K562 (cell line): ENCODE results near the gene CLIP1. TPM values are rescaled to one million over a fixed set of nuclear protein-coding genes. Genes with fewer than 3 reads are reported as not detected.
A peak's percentile ranks its signal among the peaks of the same experiment; 100 is the strongest.

Experiments used
- BRD4 ChIP-seq: fragments of 200-600 bp; sonication (generic); IDR thresholded peaks from 2 replicates; pipeline ENCODE4 v1.6.1; 2017; ENCODE audit warnings: inconsistent platforms
- C11orf30 ChIP-seq: fragments of 450-650 bp; IDR thresholded peaks from 2 replicates; pipeline ENCODE4 v1.6.1; 2016; ENCODE audit warnings: low read depth, mild to moderate bottlenecking
- FOXP4 ChIP-seq: sonication (generic); formaldehyde crosslinking; IDR thresholded peaks from 2 replicates; pipeline ENCODE4 v1.8.0; 2022; ENCODE audit warnings: mild to moderate bottlenecking, missing genetic modification reagents, borderline replicate concordance
- HDAC2 ChIP-seq: fragments of 450-650 bp; IDR thresholded peaks from 2 replicates; pipeline ENCODE4 v1.6.1; 2016; ENCODE audit warnings: mild to moderate bottlenecking
- HES1 ChIP-seq: fragments of 450-650 bp; IDR thresholded peaks from 2 replicates; pipeline ENCODE4 v1.6.1; 2016; ENCODE audit warnings: low read depth, mild to moderate bottlenecking, moderate library complexity
- HMG20B ChIP-seq: fragments of 250-450 bp; sonication (Bioruptor Pico); IDR thresholded peaks from 2 replicates; pipeline ENCODE4 v1.5.0; 2021; ENCODE audit warnings: mild to moderate bottlenecking
- IRF9 ChIP-seq: fragments of 450-650 bp; IDR thresholded peaks from 2 replicates; pipeline ENCODE4 v1.6.1; 2016; ENCODE audit warnings: missing biosample characterization, missing genetic modification characterization
- KDM4B ChIP-seq, 2 experiments: fragments of 450-650 bp in 1 of 2; sonication (generic) in 1 of 2; IDR thresholded peaks; 2 replicates each; pipeline ENCODE4 v1.6.1; 2016 to 2017; ENCODE audit warnings: borderline replicate concordance in 2 of 2, antibody characterized with exemption in 1 of 2, low read depth in 1 of 2, mild to moderate bottlenecking in 1 of 2
- MAZ ChIP-seq, 2 experiments: fragments of 450-650 bp in 1 of 2; sonication (generic) in 1 of 2; formaldehyde crosslinking; IDR thresholded peaks in 1 of 2; conservative IDR thresholded peaks in 1 of 2; 2 replicates each; pipeline versions ENCODE4 v1.4.0 to v1.5.0; 2020; ENCODE audit warnings: mild to moderate bottlenecking in 1 of 2, missing genetic modification reagents in 1 of 2
- MTA1 ChIP-seq: fragments of 450-650 bp; IDR thresholded peaks from 2 replicates; pipeline ENCODE4 v1.6.1; 2017; ENCODE audit warnings: borderline replicate concordance
- MTF1 ChIP-seq: fragments of 250-450 bp; sonication (Bioruptor Pico); IDR thresholded peaks from 2 replicates; pipeline ENCODE4 v1.9.0; 2021; ENCODE audit warnings: moderate library complexity, mild to moderate bottlenecking, inconsistent platforms, borderline replicate concordance
- PRDM10 ChIP-seq: fragments of 450-650 bp; IDR thresholded peaks from 2 replicates; pipeline ENCODE4 v1.6.1; 2018; ENCODE audit not compliant: partially characterized antibody
- TSC22D4 ChIP-seq: fragments of 450-650 bp; IDR thresholded peaks from 2 replicates; pipeline ENCODE4 v1.6.1; 2016; ENCODE audit warnings: missing genetic modification characterization, missing biosample characterization, control low read depth
- U2AF1 ChIP-seq: fragments of 200-400 bp; formaldehyde crosslinking; optimal IDR thresholded peaks from 2 replicates; pipeline ENCODE3; 2017; ENCODE audit warnings: mild to moderate bottlenecking, low read depth, low read length, moderate library complexity
- ZNF143 ChIP-seq: sonication (generic); formaldehyde crosslinking; IDR thresholded peaks from 2 replicates; pipeline ENCODE4 v1.9.0; 2022; ENCODE audit warnings: mild to moderate bottlenecking, missing genetic modification reagents
- ZNF24 ChIP-seq: fragments of 450-650 bp; IDR thresholded peaks from 2 replicates; pipeline ENCODE4 v1.6.1; 2016
- ZNF311 ChIP-seq: fragments of 250-450 bp; sonication (Bioruptor Pico); IDR thresholded peaks from 2 replicates; pipeline ENCODE4 v1.4.0; 2020; ENCODE audit warnings: mild to moderate bottlenecking, moderate library complexity
- ZNF444 ChIP-seq: fragments of 250-450 bp; sonication (Bioruptor Pico); IDR thresholded peaks from 2 replicates; pipeline ENCODE4 v1.4.0; 2020; ENCODE audit warnings: mild to moderate bottlenecking, moderate library complexity
- ZNF655 ChIP-seq: fragments of 250-450 bp; sonication (Bioruptor Pico); IDR thresholded peaks from 2 replicates; pipeline ENCODE4 v1.5.0; 2021
- polyA plus RNA-seq, 8 experiments: library from polyadenylated mRNA; depleted of rRNA in 4 of 8; stranded (reverse) in 5 of 8; unstranded in 3 of 8; fragments of >200 nt; fragmentation: Nextera tagmentation in 2 of 8; fragmentation: Illumina TruSeq in 1 of 8; extraction: Ambion mirVana in 2 of 8; extraction: Trizol in 1 of 8; gene quantifications; 2 replicates each; pipeline versions ENCODE4 v1.2.1 to v1.2.3, GENCODE V29; 2011 to 2014; ENCODE audit warnings: inconsistent platforms in 1 of 8, missing spikeins in 1 of 8
- total RNA-seq, 7 experiments: library from RNA; depleted of rRNA in 6 of 7; stranded (reverse); fragments of >200 nt in 6 of 7; fragmentation: Illumina TruSeq in 2 of 7; extraction: Trizol in 2 of 7; gene quantifications; 2 replicates each; pipeline versions ENCODE4 v1.2.1 to v1.2.3, GENCODE V29; 2011 to 2021; ENCODE audit warnings: low replicate concordance in 1 of 7

CLIP1 gene
- total and polyA plus RNA-seq, 9 of the 15 experiments (the other 6 are each of a cell fraction or from before 2014, with no cell fraction given): 5.8 to 33.9 (median 27.6) TPM

- no peak for TF ChIP-seq FOXP4
- no peak for TF ChIP-seq IRF9 (tag)
- TF ChIP-seq ZNF655 (CRISPR knock-in tag): no peak
- TF ChIP-seq ZNF143 (CRISPR knock-in tag): no peak
- peak; percentile 47; the same call in 1 of the 2 replicates for TF ChIP-seq ZNF24
- peak; percentile 19 for TF ChIP-seq PRDM10
- 0 out of 2 replicates have a peak, but pooled peaks have one; percentile 31 for TF ChIP-seq HDAC2
- TF ChIP-seq MAZ (CRISPR knock-in tag; conservative IDR thresholded peaks at IDR 0.05 in 1 of 2, IDR thresholded peaks at IDR 0.05 in 1 of 2): 0 out of 4 replicates have a peak, but pooled peaks of 1 of the 2 experiments have one; percentile 8
- no peak for TF ChIP-seq HES1
- no peak for TF ChIP-seq KDM4B (IDR thresholded peaks at IDR 0.05; ENCODE audit: borderline replicate concordance in 2 of 2, low read depth in 1 of 2)
- TF ChIP-seq TSC22D4 (tag): no peak
- no peak for TF ChIP-seq HMG20B (CRISPR knock-in tag)
- peak; percentile 78 for TF ChIP-seq C11orf30
- no peak for TF ChIP-seq ZNF311 (CRISPR knock-in tag)
- TF ChIP-seq MTA1: no peak
- no peak for TF ChIP-seq ZNF444 (CRISPR knock-in tag)
- TF ChIP-seq U2AF1: no peak
- TF ChIP-seq MTF1: no peak
- TF ChIP-seq BRD4: no peak
These were observed 325 bp upstream of the CLIP1 start (continued) for GRCh38 chr12:122422730-122423257.
